B cell (primary cell): ENCODE data around the gene ATG3. TPM values are rescaled to one million over a fixed set of nuclear protein-coding genes. Genes with fewer than 3 reads are reported as not detected.

Experiments
- ATAC-seq: fragments of 200-7000 bp; cut with Tn5 transposase; one replicate; pipeline ENCODE4 v1.10.0; 2021; ENCODE audit warnings: low read depth, mild to moderate bottlenecking, moderate number of reproducible peaks, moderate library complexity
- CTCF ChIA-PET: fragments of 350-600 bp; sonication (Branson Sonifier 250); formaldehyde crosslinking; loops from one replicate; lab custom pipeline; 2021; ENCODE audit warnings: antibody characterized with exemption, inconsistent platforms; lab: Charles Lee
- POLR2A ChIA-PET: fragments of 350-600 bp; sonication (Branson Sonifier 250); formaldehyde crosslinking; loops from one replicate; lab custom pipeline; 2021; ENCODE audit warnings: antibody characterized with exemption; lab: Charles Lee
- DNase-seq: peaks from one replicate; pipeline ENCODE4 v3.0.0; 2013
- H2AFZ ChIP-seq: 2 replicates; pipeline ENCODE4 v1.6.1; 2012; ENCODE audit warnings: mild to moderate bottlenecking, low read depth, low read length; ENCODE audit not compliant: insufficient read depth, poor library complexity, severe bottlenecking
- H3K27ac ChIP-seq, 2 donors: 1 replicate in 1 of 2; 2 replicates in 1 of 2; pipeline ENCODE4 v1.5.1; 2012 to 2013; ENCODE audit warnings: low read length in 2 of 2, mild to moderate bottlenecking in 2 of 2, moderate library complexity in 1 of 2
- H3K27me3 ChIP-seq, 4 experiments: fragments of 200-600 bp in 1 of 4; sonication (generic) in 1 of 4; replicated peaks in 1 of 4; 1 replicate in 2 of 4; 2 replicates in 2 of 4; pipeline versions ENCODE4 v1.6.1 to v1.7.0; 2013 to 2016; ENCODE audit warnings: low read length in 3 of 4, mild to moderate bottlenecking in 2 of 4, mixed read lengths in 1 of 4, moderate library complexity in 1 of 4; ENCODE audit not compliant: insufficient read depth in 4 of 4, control insufficient read depth in 3 of 4; ENCODE audit errors: control extremely low read depth in 1 of 4
- H3K36me3 ChIP-seq, 2 experiments: replicated peaks in 1 of 2; 1 replicate in 1 of 2; 2 replicates in 1 of 2; pipeline versions ENCODE4 v1.6.1 to v1.7.1; 2013; ENCODE audit warnings: low read length in 1 of 2; ENCODE audit not compliant: insufficient read depth in 2 of 2, control insufficient read depth in 1 of 2; ENCODE audit errors: control extremely low read depth in 1 of 2, extremely low read depth in 1 of 2
- H3K4me1 ChIP-seq, 2 donors: fragments of 200-600 bp in 1 of 2; sonication (generic) in 1 of 2; 1 replicate in 1 of 2; 2 replicates in 1 of 2; pipeline versions ENCODE4 v1.5.1 to v1.6.1; 2013 to 2017; ENCODE audit warnings: low read length in 2 of 2; ENCODE audit not compliant: control insufficient read depth in 2 of 2, insufficient read depth in 2 of 2
- H3K4me2 ChIP-seq: replicated peaks from 2 replicates; pipeline ENCODE3; 2012; ENCODE audit warnings: mild to moderate bottlenecking, low read depth, low read length; ENCODE audit not compliant: poor library complexity, severe bottlenecking
- H3K4me3 ChIP-seq, 5 experiments: fragments of 200-600 bp in 1 of 5; sonication (generic) in 1 of 5; 1 replicate in 3 of 5; 2 replicates in 2 of 5; pipeline versions ENCODE4 v1.5.1 to v1.7.0; 2011 to 2016; ENCODE audit warnings: low read length in 4 of 5, mild to moderate bottlenecking in 4 of 5, low read depth in 2 of 5, control low read depth in 1 of 5, moderate library complexity in 1 of 5; ENCODE audit not compliant: insufficient read depth in 1 of 5; ENCODE audit errors: control extremely low read depth in 1 of 5, extremely low read depth in 1 of 5
- H3K79me2 ChIP-seq: fragments of 200-600 bp; sonication (generic); one replicate; pipeline ENCODE4 v1.6.0; 2016; ENCODE audit warnings: low read length; ENCODE audit not compliant: control insufficient read depth, insufficient read depth
- H3K9ac ChIP-seq: fragments of 200-600 bp; sonication (generic); 2 replicates; pipeline ENCODE4 v1.6.1; 2017; ENCODE audit warnings: mild to moderate bottlenecking, low read length, moderate library complexity
- H3K9me3 ChIP-seq, 3 donors: one replicate each; pipeline versions ENCODE4 v1.6.1 to v1.7.1; 2013; ENCODE audit warnings: low read length in 2 of 3; ENCODE audit not compliant: control insufficient read depth in 2 of 3, insufficient read depth in 1 of 3; ENCODE audit errors: control extremely low read depth in 1 of 3
- H4K20me1 ChIP-seq: 2 replicates; pipeline ENCODE4 v1.6.0; 2012; ENCODE audit warnings: mild to moderate bottlenecking, low read length; ENCODE audit not compliant: insufficient read depth, control insufficient read depth, poor library complexity, severe bottlenecking
- H3K27ac Mint-ChIP-seq: one replicate; pipeline ENCODE4 v1.8.0; 2021; ENCODE audit warnings: mixed read lengths
- H3K27me3 Mint-ChIP-seq: one replicate; pipeline ENCODE4 v1.8.0; 2021; ENCODE audit warnings: mixed read lengths
- H3K4me1 Mint-ChIP-seq: one replicate; pipeline ENCODE4 v1.8.0; 2021; ENCODE audit warnings: mixed read lengths
- H3K4me3 Mint-ChIP-seq: one replicate; pipeline ENCODE4 v1.8.0; 2021; ENCODE audit warnings: mixed read lengths
- H3K9me3 Mint-ChIP-seq: one replicate; pipeline ENCODE4 v1.8.0; 2022; ENCODE audit warnings: mixed read lengths; ENCODE audit not compliant: insufficient read depth
- CTCF ChIP-seq: fragments of 200-600 bp; IDR thresholded peaks from one replicate; pipeline ENCODE4 v1.8.0; 2022; ENCODE audit warnings: antibody characterized with exemption, mild to moderate bottlenecking
- EZH2 ChIP-seq: IDR thresholded peaks from 2 replicates; pipeline ENCODE4 v1.6.1; 2012; ENCODE audit warnings: borderline replicate concordance, low read depth, mild to moderate bottlenecking, moderate library complexity, low read length; ENCODE audit not compliant: insufficient read depth, poor library complexity, severe bottlenecking
- WGBS: methylation state at CpG from one replicate; pipeline ENCODE4 v1.1.5; 2013; ENCODE audit warnings: missing lambda C conversion rate; ENCODE audit not compliant: insufficient coverage; 5-methylcytosine and 5-hydroxymethylcytosine counted together
- intact Hi-C: fragments of 100-400 bp; cut with micrococcal nuclease; formaldehyde crosslinking; loops from one replicate; pipeline ENCODE4 v1.10.0; 2022
- polyA plus RNA-seq: library from polyadenylated mRNA; depleted of rRNA; stranded (reverse); fragments of >200 nt; gene quantifications from 2 replicates; pipeline ENCODE4 v1.2.3, GENCODE V29; 2012
- total RNA-seq, 2 donors: library from RNA; stranded (reverse); fragments of 120-200 nt in 1 of 2; gene quantifications; 1 replicate in 1 of 2; 2 replicates in 1 of 2; pipeline versions ENCODE4 v1.2.3 to v1.2.4, GENCODE V29; 2013 to 2022

Gene ATG3
- total and polyA plus RNA-seq, 2 donors (not counting 1 experiment from before 2014, with no cell fraction given): 25.2 to 54.9 TPM

GRCh38 chr3:112607863-112608262, 46.1 kb upstream of the ATG3 start:
- H3K4me3 Mint-ChIP-seq: no peak overlapping the region
- no peaks in the 10 kb centered on the region for H3K4me1 Mint-ChIP-seq
- Histone ChIP-seq H3K4me1 (no peaks in the 10 kb centered on the region), H3K9me3 (no peaks in the 10 kb centered on the region), H3K36me3 (no peaks in the 10 kb centered on the region), H4K20me1 (no peaks in the 10 kb centered on the region), H3K9ac (no peak overlapping the region), H3K27me3 (no peaks in the 10 kb centered on the region), H3K27ac (no peak overlapping the region), H3K4me2 (no peak overlapping the region), H3K79me2 (no peaks in the 10 kb centered on the region), H2AFZ (no peak overlapping the region), H3K4me3 (no peak overlapping the region)
- no peak overlapping the region for H3K27ac Mint-ChIP-seq
- POLR2A ChIA-PET: no interaction called here
- no peak for DNase-seq
- H3K27me3 Mint-ChIP-seq: peaks cover 4% of the 10 kb centered on the region
- no peaks in the 10 kb centered on the region for H3K9me3 Mint-ChIP-seq
- no peak for TF ChIP-seq EZH2
- TF ChIP-seq CTCF: no peak
- intact Hi-C loops: no loop called here
- no peak for ATAC-seq
- CTCF ChIA-PET: interaction anchor here (1.4 to 2.6 kb wide), 2 partner anchors 9 to 34 kb away, joined by 4 to 8 read pairs; no protein-coding TSS in a partner anchor

- no peaks in the 10 kb centered on the region for H3K79me2 ChIP-seq
- H3K4me3 ChIP-seq: no peak overlapping the region
- H3K9me3 ChIP-seq: no peaks in the 10 kb centered on the region
- H3K9me3 Mint-ChIP-seq: no peaks in the 10 kb centered on the region
- no peak overlapping the region for H3K9ac ChIP-seq
- intact Hi-C loops: no loop called here
- ATAC-seq (no peak), DNase-seq (no peak)
- H3K4me3 Mint-ChIP-seq: no peak overlapping the region
- no peak overlapping the region for H3K4me2 ChIP-seq
- 100% methylated on average over 1 of the region's 2 CpGs for WGBS
- H2AFZ ChIP-seq: no peak overlapping the region
- H3K27me3 ChIP-seq: no peaks in the 10 kb centered on the region
- H3K27me3 Mint-ChIP-seq: peaks cover 4% of the 10 kb centered on the region
- POLR2A ChIA-PET: no interaction called here
- peaks cover 7% of the 10 kb centered on the region for H3K4me1 Mint-ChIP-seq
- TF ChIP-seq EZH2 (no peak), CTCF (no peak)
- no peak overlapping the region for H3K27ac ChIP-seq
- no peaks in the 10 kb centered on the region for H4K20me1 ChIP-seq
- no peak overlapping the region for H3K27ac Mint-ChIP-seq
- CTCF ChIA-PET: interaction anchor here (2.6 kb wide), 1 partner anchor 36 kb away, joined by 8 read pairs; no protein-coding TSS in a partner anchor
- H3K36me3 ChIP-seq: no peaks in the 10 kb centered on the region
- H3K4me1 ChIP-seq: no peaks in the 10 kb centered on the region
Measured at GRCh38 chr3:112606098-112606497, 44.3 kb upstream of the ATG3 start.
